Heart left ventricle (tissue), 16 donors: Measurements from ENCODE around the gene PIP4K2A. TPM values are rescaled to one million over a fixed set of nuclear protein-coding genes. Genes with fewer than 3 reads are reported as not detected.

Experiments
- ATAC-seq, 4 donors: fragments of 200-7000 bp; cut with Tn5 transposase; one replicate each; pipeline ENCODE4 v1.9.1; 2020 to 2022; ENCODE audit warnings: moderate library complexity in 4 of 4, mild to moderate bottlenecking in 3 of 4, moderate number of reproducible peaks in 1 of 4
- DNase-seq, 5 donors: peaks; one replicate each; pipeline ENCODE4 v3.0.0-alpha.2; 2020
- H3K27ac ChIP-seq, 12 donors: fragments of 200-600 bp; sonication (generic) in 4 of 12; one replicate each; pipeline versions ENCODE4 v1.5.0 to v1.8.0; 2016 to 2022; ENCODE audit warnings: mild to moderate bottlenecking in 2 of 12
- H3K27me3 ChIP-seq, 9 donors: fragments of 200-600 bp; sonication (generic) in 2 of 9; one replicate each; pipeline versions ENCODE4 v1.5.1 to v1.8.0; 2016 to 2022; ENCODE audit warnings: mild to moderate bottlenecking in 3 of 9
- H3K36me3 ChIP-seq, 9 donors: fragments of 200-600 bp; sonication (generic) in 2 of 9; one replicate each; pipeline versions ENCODE4 v1.5.0 to v1.8.0; 2018 to 2022; ENCODE audit warnings: mild to moderate bottlenecking in 2 of 9
- H3K4me1 ChIP-seq, 12 donors: fragments of 200-600 bp; sonication (generic) in 4 of 12; one replicate each; pipeline versions ENCODE4 v1.5.0 to v1.8.0; 2016 to 2022; ENCODE audit warnings: mild to moderate bottlenecking in 3 of 12
- H3K4me3 ChIP-seq, 12 donors: fragments of 200-600 bp; sonication (generic) in 4 of 12; one replicate each; pipeline versions ENCODE4 v1.5.0 to v1.8.0; 2017 to 2022; ENCODE audit warnings: mild to moderate bottlenecking in 9 of 12, moderate library complexity in 4 of 12
- H3K9me3 ChIP-seq, 12 donors: fragments of 200-600 bp; sonication (generic) in 4 of 12; one replicate each; pipeline versions ENCODE4 v1.5.0 to v1.8.0; 2016 to 2022; ENCODE audit warnings: mild to moderate bottlenecking in 1 of 12
- CTCF ChIP-seq, 12 donors: fragments of 200-600 bp; sonication (generic) in 4 of 12; IDR thresholded peaks; one replicate each; pipeline versions ENCODE4 v1.5.0 to v1.8.0; 2018 to 2022; ENCODE audit warnings: antibody characterized with exemption in 12 of 12, mild to moderate bottlenecking in 5 of 12
- POLR2A ChIP-seq, 2 donors: fragments of 450-650 bp; IDR thresholded peaks; one replicate each; pipeline ENCODE4 v1.6.1; 2017; ENCODE audit warnings: antibody characterized with exemption in 2 of 2, mild to moderate bottlenecking in 2 of 2, moderate library complexity in 2 of 2
- WGBS, 4 donors: extraction: QIAGEN DNeasy Blood & Tissue Kit in 2 of 4; methylation state at CpG; one replicate each; pipeline versions ENCODE4 v1.1.5 to v1.1.7; 2013 to 2018; 5-methylcytosine and 5-hydroxymethylcytosine counted together
- intact Hi-C, 10 donors: fragments of 100-400 bp; cut with DNase I; formaldehyde crosslinking; loops; one replicate each; pipeline versions ENCODE4 v1.11.1 to v1.14.2; 2022
- polyA plus RNA-seq, 2 donors: library from polyadenylated mRNA; stranded (reverse); fragments of 200-250 nt; gene quantifications; one replicate each; pipeline ENCODE4 v1.2.3, GENCODE V29; 2013
- total RNA-seq, 9 donors: library from RNA; depleted of rRNA in 2 of 9; stranded (reverse); fragments of >200 nt in 2 of 9; fragmentation: NEBNext Ultra II Directional in 3 of 9; extraction: Animal tissue kit (Norgen Biotek cat#: 25700) in 3 of 9; gene quantifications; one replicate each; pipeline versions ENCODE4 v1.1.0 to v1.2.4, GENCODE V29; 2016 to 2023
- donor health status: ischemic (EF 13 %, LVEDD 7.1; RV severe dilation, severe dysfunction).
- donor health status: healthy with polysubstance abuse.
- donor health status: DM: no; HTN: yes; CAD: no.
- donor health status: DM: no; HTN: no; CAD: no.
- donor health status: ischemic (EF 25% LVEDD 6.9; RV normal size, moderate dysfunction).
- donor health status: ischemic (EF 25% LVEDD 5.7; RV mildly dilated, moderate dysfunction).
- donor health status: healthy.
- donor health status: DM: yes; HTN: yes; CAD: no.
- donor health status: ischemic (EF 35%, LVEDD 5.7; RV mildly dilated, moderate dysfunction).
- donor health status: nonischemic (EF 11% LVEDD 7.7; RV severe dilation, severe dysfunction).
- donor health status: DM: yes; HTN: yes; CAD: no.
- donor health status: PGD.
- donor health status: ischemic (EF 29% LVEDD 5.4; RV normal size, mild dysfunction).
- donor health status: nonischemic (EF 23%, LVEDD 6.1; RV moderate dilation, normal function).

PIP4K2A gene
- total and polyA plus RNA-seq, 11 donors, result 4.0 to 35.6 (median 12.5) TPM

DNA sequence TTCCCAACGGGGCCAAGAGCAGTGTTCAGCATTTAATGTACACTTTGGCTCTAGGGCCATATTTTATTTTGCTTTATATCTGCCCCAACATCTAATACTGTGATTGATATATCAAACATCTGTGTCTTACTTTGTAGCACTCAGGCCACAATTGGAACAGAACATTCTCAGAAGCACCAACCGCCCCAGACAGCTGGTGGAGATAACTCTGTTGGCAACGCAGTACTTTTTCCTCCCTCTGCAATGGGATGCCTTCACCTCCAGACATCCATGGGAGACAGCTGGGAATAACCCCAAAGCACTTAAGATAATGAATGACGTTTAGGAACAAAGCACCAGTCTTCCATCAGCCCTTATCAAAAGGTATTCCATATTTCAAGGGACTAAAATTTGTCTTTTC lies 57.4 kb downstream of the PIP4K2A start:
- intact Hi-C loops, result no loop called here
- Histone ChIP-seq H3K27me3 (no peaks in the 10 kb centered on the region), H3K9me3 (no peaks in the 10 kb centered on the region), H3K27ac (peak overlapping the region in 3 of 12 donors; percentile 20 to 65 (median 27)), H3K4me3 (no peak overlapping the region), H3K36me3 (no peaks in the 10 kb centered on the region), H3K4me1 (peaks cover 0 to 82% (median 14%) of the 10 kb centered on the region in 12 donors)
- 38 to 54% (median 47%) methylated on average over 4 of the region's 4 CpGs for WGBS, 4 donors
- ATAC-seq (peak; percentile 68 to 93 (median 82)), DNase-seq (peak in 1 of 5 donors; percentile 56)
- TF ChIP-seq CTCF (IDR thresholded peaks at IDR 0.05) (no peak), POLR2A (IDR thresholded peaks at IDR 0.05) (no peak)

DNA sequence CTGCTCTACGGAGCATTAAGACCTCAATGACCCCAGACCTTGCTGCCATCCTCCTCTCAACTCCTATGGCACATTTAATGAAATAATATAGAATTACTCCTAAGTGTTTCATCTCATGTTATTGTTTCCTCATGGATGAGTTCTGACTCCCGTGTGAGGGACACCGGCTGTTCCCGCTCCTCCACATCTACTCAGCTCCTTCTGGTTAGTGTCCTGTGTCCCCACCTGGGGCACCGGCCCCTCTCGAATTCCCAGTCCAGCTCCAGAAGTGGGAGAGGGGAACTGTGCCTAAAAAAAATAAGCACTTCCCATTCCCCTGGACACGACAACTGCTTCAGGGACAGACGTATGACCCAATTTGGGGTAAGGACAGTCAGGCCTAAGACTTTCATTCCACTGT lies 58.3 kb downstream of the PIP4K2A start:
- Histone ChIP-seq H3K9me3 (no peaks in the 10 kb centered on the region), H3K27ac (peak overlapping the region in 1 of 12 donors; percentile 65), H3K36me3 (no peaks in the 10 kb centered on the region), H3K4me1 (peaks cover 0 to 92% (median 22%) of the 10 kb centered on the region in 12 donors), H3K4me3 (no peak overlapping the region), H3K27me3 (no peaks in the 10 kb centered on the region)
- ATAC-seq, result no peak
- intact Hi-C loops, result no loop called here
- WGBS, 4 donors, result 91 to 97% (median 96%) methylated on average over 8 of the region's 8 CpGs
- DNase-seq, result no peak
- TF ChIP-seq POLR2A (IDR thresholded peaks at IDR 0.05) (no peak), CTCF (IDR thresholded peaks at IDR 0.05) (no peak)

DNA sequence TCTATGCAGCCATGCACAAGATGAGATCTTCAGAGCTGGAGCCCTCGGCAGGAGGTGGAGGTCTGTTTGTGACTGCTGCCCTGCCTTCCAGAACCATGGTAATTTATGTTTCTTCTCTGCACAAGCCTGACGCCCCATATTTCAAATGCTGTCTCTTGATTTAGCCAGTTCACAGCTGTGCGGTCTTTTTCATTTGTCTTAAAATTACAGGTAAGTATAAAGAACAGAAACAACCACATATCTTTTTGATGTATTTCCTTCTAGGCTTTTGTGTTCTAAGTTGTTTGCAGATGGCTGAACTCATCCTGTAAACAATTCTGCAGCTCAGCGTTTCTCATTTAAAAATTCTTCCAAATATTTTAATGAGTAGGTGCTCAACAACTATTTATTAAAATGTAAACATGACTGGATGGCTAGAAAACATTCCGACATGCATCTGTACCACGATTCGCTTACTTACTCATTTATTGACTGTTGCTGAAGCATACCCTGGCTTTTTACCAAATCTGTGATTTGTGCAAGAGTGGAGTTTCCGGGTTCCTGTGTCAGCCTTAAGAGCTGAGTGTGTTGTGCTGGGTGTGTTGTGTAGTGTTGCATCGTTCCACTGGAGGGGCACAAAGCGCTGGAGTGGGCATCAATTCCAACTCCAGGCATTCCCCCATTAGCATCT lies 58.9 kb downstream of the PIP4K2A start:
- intact Hi-C loops, result no loop called here
- H3K4me1 ChIP-seq, result peaks cover 0 to 95% (median 22%) of the 10 kb centered on the region in 12 donors
- no peak for TF ChIP-seq POLR2A (IDR thresholded peaks at IDR 0.05)
- no peak for TF ChIP-seq CTCF (IDR thresholded peaks at IDR 0.05)
- H3K9me3 ChIP-seq, result no peaks in the 10 kb centered on the region
- DNase-seq (no peak), ATAC-seq (no peak)
- H3K27ac ChIP-seq, result peak overlapping the region in 1 of 12 donors; percentile 65
- H3K27me3 ChIP-seq, result no peaks in the 10 kb centered on the region
- no peaks in the 10 kb centered on the region for H3K36me3 ChIP-seq
- H3K4me3 ChIP-seq, result no peak overlapping the region
- 76 to 82% (median 81%) methylated on average over 10 of the region's 10 CpGs for WGBS, 4 donors

DNA sequence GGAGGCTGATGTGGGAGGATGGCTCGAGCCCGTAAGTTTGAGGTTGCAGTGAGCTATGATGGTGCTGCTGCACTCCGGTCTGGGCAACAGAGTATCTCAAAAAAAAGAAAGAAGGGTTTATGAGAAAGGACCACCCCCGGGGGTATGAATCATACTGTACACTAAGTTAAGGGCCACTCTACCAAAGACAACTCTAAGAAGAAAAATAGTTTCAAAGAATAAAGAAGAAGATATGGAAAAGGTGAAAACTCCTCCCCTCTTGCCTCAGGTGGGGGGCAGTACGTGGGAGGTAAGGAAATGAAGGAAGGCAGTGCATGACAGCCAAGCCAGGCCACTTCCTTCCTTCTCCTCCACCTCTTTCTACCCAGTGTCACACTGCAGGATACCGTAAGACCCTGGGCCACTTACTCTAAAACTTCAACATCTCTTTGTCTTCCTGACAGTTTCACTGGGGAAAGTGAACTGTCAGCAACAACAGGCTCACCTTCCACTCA lies 61.3 kb downstream of the PIP4K2A start:
- Histone ChIP-seq H3K9me3 (no peaks in the 10 kb centered on the region), H3K36me3 (no peaks in the 10 kb centered on the region), H3K4me3 (peak overlapping the region in 1 of 12 donors; percentile 2), H3K4me1 (peaks cover 5 to 98% (median 36%) of the 10 kb centered on the region in 12 donors), H3K27ac (peak overlapping the region in 1 of 12 donors; percentile 65), H3K27me3 (no peaks in the 10 kb centered on the region)
- TF ChIP-seq POLR2A (IDR thresholded peaks at IDR 0.05) (no peak), CTCF (IDR thresholded peaks at IDR 0.05) (no peak)
- WGBS, 4 donors, result 83 to 87% (median 86%) methylated on average over 6 of the region's 6 CpGs
- no peak for ATAC-seq
- DNase-seq, result no peak
- intact Hi-C loops, result no loop called here
